Measurements from ENCODE around the gene GIMAP4.
"Not testable (repeated sequence)": the region's sequence is repeated elsewhere in the genome, so short reads cannot be mapped to it uniquely, and the experiment has no call there.

Gene GIMAP4

GRCh38 chr7:150612925-150613324, 45.7 kb downstream of the GIMAP4 start:
- Histone ChIP-seq H3K27me3 (ENCODE audit: control insufficient read depth, insufficient read depth, low read length, poor library complexity, severe bottlenecking) (no peaks in the 10 kb centered on the region), H3K36me3 (ENCODE audit: control insufficient read depth, insufficient read depth, low read length) (no peaks in the 10 kb centered on the region), H3K27ac (ENCODE audit: insufficient read depth, low read depth, low read length, poor library complexity, severe bottlenecking) (no peak overlapping the region), H3K4me3 (ENCODE audit: insufficient read depth, low read depth, low read length) (no peak overlapping the region), H3K4me1 (ENCODE audit: control insufficient read depth, insufficient read depth, low read length) (no peaks in the 10 kb centered on the region), H3K9me3 (ENCODE audit: control insufficient read depth, low read length) (no peaks in the 10 kb centered on the region)
- 84 to 92% methylated on average over 2 to 3 of the region's 3 CpGs for WGBS, 2 experiments

GRCh38 chr7:150613880-150614279, 46.7 kb downstream of the GIMAP4 start:
- Histone ChIP-seq H3K27me3 (ENCODE audit: control insufficient read depth, insufficient read depth, low read length, poor library complexity, severe bottlenecking) (no peaks in the 10 kb centered on the region), H3K9me3 (ENCODE audit: control insufficient read depth, low read length) (no peaks in the 10 kb centered on the region), H3K4me3 (ENCODE audit: insufficient read depth, low read depth, low read length) (no peak overlapping the region), H3K4me1 (ENCODE audit: control insufficient read depth, insufficient read depth, low read length) (no peaks in the 10 kb centered on the region), H3K27ac (ENCODE audit: insufficient read depth, low read depth, low read length, poor library complexity, severe bottlenecking) (no peak overlapping the region), H3K36me3 (ENCODE audit: control insufficient read depth, insufficient read depth, low read length) (no peaks in the 10 kb centered on the region)
- 94 to 95% methylated on average over 1 of the region's 1 CpG for WGBS, 2 experiments

DNA sequence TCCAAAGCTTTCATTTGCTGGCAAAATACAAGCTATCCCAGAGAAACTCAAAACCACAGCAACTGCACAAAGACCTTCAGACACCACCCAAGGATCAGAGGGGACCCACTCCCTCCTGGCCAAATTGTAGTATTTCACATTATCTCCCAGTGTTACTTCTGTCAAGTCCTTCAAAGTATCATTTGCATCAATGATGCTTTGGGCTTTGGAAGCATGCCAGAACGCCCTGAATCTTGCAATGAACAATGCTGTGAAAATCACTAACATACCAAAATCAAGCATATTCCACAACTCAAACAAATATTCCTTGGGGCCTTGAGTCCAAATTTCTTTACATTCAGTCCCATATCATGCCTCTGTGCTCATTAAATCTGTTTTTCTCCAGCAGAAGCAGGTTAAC, 47.2 kb downstream of the GIMAP4 start:
- H3K27me3 ChIP-seq (ENCODE audit: control insufficient read depth, insufficient read depth, low read length, poor library complexity, severe bottlenecking): not testable (repeated sequence)

GRCh38 chr7:150615221-150615755, 48.1 kb downstream of the GIMAP4 start:
- H3K4me3 ChIP-seq (ENCODE audit: insufficient read depth, low read depth, low read length); H3K4me1 ChIP-seq (ENCODE audit: control insufficient read depth, insufficient read depth, low read length); H3K36me3 ChIP-seq (ENCODE audit: control insufficient read depth, insufficient read depth, low read length); H3K27me3 ChIP-seq (ENCODE audit: control insufficient read depth, insufficient read depth, low read length, poor library complexity, severe bottlenecking); H3K9me3 ChIP-seq (ENCODE audit: control insufficient read depth, low read length); H3K27ac ChIP-seq (ENCODE audit: insufficient read depth, low read depth, low read length, poor library complexity, severe bottlenecking): not testable (repeated sequence)
- WGBS, 2 experiments: 89 to 92% methylated on average over 5 of the region's 5 CpGs

More for the DNA sequence above, 47.2 kb downstream of the GIMAP4 start:
- not testable (repeated sequence) for H3K4me1 ChIP-seq (ENCODE audit: control insufficient read depth, insufficient read depth, low read length); H3K27ac ChIP-seq (ENCODE audit: insufficient read depth, low read depth, low read length, poor library complexity, severe bottlenecking); H3K4me3 ChIP-seq (ENCODE audit: insufficient read depth, low read depth, low read length); H3K9me3 ChIP-seq (ENCODE audit: control insufficient read depth, low read length); H3K36me3 ChIP-seq (ENCODE audit: control insufficient read depth, insufficient read depth, low read length)
- WGBS, 2 experiments: 84 to 100% methylated on average over 1 of the region's 1 CpG

DNA sequence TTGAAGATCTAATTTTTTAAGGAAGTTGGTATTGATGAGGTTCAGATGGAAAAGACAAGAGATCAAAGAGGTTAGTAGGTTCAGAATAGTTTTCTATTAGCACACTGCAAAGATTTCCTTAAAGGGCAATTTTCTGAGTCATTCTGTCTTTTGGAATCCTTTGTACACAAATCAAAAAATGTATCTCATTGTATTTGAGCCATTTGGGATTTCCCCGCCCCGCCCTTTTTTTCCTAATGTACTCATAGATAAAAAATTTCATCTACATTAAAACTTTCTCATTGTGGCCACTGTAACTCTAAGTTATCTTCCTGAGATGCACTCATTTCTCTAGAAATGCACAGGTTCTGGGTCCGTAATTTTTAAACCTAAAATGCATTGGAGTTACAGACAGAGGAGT, 52.9 kb downstream of the GIMAP4 start:
- H3K4me1 ChIP-seq (ENCODE audit: control insufficient read depth, insufficient read depth, low read length): no peaks in the 10 kb centered on the region
- no peaks in the 10 kb centered on the region for H3K36me3 ChIP-seq (ENCODE audit: control insufficient read depth, insufficient read depth, low read length)
- H3K27ac ChIP-seq (ENCODE audit: insufficient read depth, low read depth, low read length, poor library complexity, severe bottlenecking): no peak overlapping the region
- no peaks in the 10 kb centered on the region for H3K27me3 ChIP-seq (ENCODE audit: control insufficient read depth, insufficient read depth, low read length, poor library complexity, severe bottlenecking)
- WGBS, 2 experiments: 84 to 93% methylated on average over 3 of the region's 3 CpGs
- no peaks in the 10 kb centered on the region for H3K9me3 ChIP-seq (ENCODE audit: control insufficient read depth, low read length)
- H3K4me3 ChIP-seq (ENCODE audit: insufficient read depth, low read depth, low read length): no peak overlapping the region

DNA sequence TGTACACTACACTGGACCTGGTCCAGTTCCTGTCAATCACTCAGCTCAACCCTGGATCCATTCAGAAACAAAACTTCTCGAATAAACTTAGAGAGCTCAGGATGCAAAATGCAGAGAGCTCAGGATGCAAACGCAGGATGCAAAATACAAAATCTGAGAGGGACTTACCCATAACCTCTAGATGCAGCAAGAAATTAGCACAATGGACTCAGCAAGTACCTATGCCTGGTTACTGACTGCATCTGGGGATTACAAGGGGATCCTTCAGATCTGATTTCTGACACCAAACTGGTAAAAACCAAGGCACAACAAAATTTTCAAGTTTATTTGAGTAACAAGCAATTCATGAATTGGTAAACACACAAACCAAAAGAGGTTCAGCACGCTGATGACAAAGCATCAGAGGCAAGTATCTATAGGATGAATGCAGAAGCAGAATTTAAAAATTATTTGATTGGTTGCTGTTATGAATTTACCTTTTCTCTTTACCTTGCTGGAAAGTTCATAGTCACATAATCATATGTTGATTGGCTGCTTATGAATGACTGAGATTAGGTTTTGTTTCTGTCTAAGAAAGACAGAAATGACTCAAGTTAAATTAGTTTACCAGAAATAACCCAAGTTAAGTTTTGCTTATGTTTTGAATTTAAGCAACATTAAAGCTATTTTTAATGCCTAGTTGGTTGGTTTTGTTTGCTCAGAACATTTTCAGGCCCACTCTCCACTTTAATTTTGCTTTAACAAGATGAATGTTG, 53.6 kb downstream of the GIMAP4 start:
- no peak overlapping the region for H3K27ac ChIP-seq (ENCODE audit: insufficient read depth, low read depth, low read length, poor library complexity, severe bottlenecking)
- no peaks in the 10 kb centered on the region for H3K27me3 ChIP-seq (ENCODE audit: control insufficient read depth, insufficient read depth, low read length, poor library complexity, severe bottlenecking)
- H3K36me3 ChIP-seq (ENCODE audit: control insufficient read depth, insufficient read depth, low read length): no peaks in the 10 kb centered on the region
- no peaks in the 10 kb centered on the region for H3K9me3 ChIP-seq (ENCODE audit: control insufficient read depth, low read length)
- WGBS, 2 experiments: 88 to 89% methylated on average over 3 of the region's 3 CpGs
- no peaks in the 10 kb centered on the region for H3K4me1 ChIP-seq (ENCODE audit: control insufficient read depth, insufficient read depth, low read length)
- no peak overlapping the region for H3K4me3 ChIP-seq (ENCODE audit: insufficient read depth, low read depth, low read length)

DNA sequence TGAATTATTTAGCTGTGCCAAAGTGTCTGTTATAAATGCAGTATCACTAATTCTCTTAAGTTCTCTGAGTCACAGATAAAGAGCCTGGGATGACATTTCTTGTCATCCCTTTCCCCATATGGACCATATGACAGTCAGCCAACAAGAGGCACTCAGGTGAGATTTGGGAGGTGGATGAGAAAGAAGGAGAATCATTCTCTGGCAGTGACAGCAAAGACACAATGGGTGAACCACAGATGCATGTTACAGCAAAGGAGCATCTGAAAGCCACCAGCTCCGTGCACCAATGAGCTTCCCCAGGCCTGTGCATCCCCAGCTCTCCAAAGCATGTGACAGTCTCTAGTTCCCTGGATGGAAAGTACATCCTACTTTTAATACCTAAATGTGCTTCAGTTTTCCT, 54.2 kb downstream of the GIMAP4 start:
- Histone ChIP-seq H3K9me3 (ENCODE audit: control insufficient read depth, low read length) (no peaks in the 10 kb centered on the region), H3K4me3 (ENCODE audit: insufficient read depth, low read depth, low read length) (no peak overlapping the region), H3K27ac (ENCODE audit: insufficient read depth, low read depth, low read length, poor library complexity, severe bottlenecking) (no peak overlapping the region), H3K36me3 (ENCODE audit: control insufficient read depth, insufficient read depth, low read length) (no peaks in the 10 kb centered on the region), H3K27me3 (ENCODE audit: control insufficient read depth, insufficient read depth, low read length, poor library complexity, severe bottlenecking) (no peaks in the 10 kb centered on the region), H3K4me1 (ENCODE audit: control insufficient read depth, insufficient read depth, low read length) (no peaks in the 10 kb centered on the region)
- 70 to 81% methylated on average over 1 of the region's 1 CpG for WGBS, 2 experiments
